Measurements from ENCODE around the gene SMIM12. TPM values are rescaled to one million over a fixed set of nuclear protein-coding genes. Genes with fewer than 3 reads are reported as not detected.

SMIM12 gene
- total and polyA plus RNA-seq, 2 of the 8 experiments (the other 6 are each of a cell fraction or from before 2014, with no cell fraction given), result 40.9 to 49.2 TPM

DNA sequence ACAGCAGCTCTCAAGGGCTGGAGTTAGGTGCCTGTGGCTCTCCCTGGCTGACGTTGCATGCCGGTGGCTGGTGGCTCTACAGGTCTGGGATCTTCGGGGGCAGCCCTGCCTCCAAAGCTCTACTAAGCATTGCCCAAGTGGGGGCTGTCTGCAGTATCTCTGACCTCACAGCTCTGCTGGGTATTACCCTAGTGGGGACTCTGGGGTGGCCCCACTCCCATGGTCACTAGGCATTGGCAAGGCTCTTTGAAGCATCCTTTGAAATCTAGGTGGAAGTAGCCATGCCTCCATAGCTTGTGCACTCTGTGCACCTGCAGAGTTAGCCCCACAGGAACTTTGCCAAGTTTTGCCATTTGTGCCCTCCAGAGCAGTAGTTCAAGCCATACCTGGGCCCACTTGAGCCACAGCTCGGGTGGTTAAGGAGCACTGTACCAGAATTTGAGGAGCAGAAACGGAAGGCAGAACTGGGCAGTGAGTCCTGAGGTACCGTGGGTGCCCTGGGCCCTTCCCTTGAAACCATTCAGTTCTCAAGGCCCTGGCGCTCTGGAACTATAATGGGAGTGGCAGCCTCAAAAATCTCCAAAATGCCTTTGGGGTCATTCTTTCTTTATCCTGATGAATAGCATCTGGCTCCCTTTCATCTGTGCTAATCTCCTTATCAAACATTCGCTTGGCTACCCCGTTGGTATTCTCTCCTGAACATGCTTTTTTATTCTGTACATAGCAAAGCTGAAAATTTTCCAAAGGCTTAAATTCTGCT lies 51.3 kb downstream of the SMIM12 start (continued):
- TF ChIP-seq, protein P1, sequence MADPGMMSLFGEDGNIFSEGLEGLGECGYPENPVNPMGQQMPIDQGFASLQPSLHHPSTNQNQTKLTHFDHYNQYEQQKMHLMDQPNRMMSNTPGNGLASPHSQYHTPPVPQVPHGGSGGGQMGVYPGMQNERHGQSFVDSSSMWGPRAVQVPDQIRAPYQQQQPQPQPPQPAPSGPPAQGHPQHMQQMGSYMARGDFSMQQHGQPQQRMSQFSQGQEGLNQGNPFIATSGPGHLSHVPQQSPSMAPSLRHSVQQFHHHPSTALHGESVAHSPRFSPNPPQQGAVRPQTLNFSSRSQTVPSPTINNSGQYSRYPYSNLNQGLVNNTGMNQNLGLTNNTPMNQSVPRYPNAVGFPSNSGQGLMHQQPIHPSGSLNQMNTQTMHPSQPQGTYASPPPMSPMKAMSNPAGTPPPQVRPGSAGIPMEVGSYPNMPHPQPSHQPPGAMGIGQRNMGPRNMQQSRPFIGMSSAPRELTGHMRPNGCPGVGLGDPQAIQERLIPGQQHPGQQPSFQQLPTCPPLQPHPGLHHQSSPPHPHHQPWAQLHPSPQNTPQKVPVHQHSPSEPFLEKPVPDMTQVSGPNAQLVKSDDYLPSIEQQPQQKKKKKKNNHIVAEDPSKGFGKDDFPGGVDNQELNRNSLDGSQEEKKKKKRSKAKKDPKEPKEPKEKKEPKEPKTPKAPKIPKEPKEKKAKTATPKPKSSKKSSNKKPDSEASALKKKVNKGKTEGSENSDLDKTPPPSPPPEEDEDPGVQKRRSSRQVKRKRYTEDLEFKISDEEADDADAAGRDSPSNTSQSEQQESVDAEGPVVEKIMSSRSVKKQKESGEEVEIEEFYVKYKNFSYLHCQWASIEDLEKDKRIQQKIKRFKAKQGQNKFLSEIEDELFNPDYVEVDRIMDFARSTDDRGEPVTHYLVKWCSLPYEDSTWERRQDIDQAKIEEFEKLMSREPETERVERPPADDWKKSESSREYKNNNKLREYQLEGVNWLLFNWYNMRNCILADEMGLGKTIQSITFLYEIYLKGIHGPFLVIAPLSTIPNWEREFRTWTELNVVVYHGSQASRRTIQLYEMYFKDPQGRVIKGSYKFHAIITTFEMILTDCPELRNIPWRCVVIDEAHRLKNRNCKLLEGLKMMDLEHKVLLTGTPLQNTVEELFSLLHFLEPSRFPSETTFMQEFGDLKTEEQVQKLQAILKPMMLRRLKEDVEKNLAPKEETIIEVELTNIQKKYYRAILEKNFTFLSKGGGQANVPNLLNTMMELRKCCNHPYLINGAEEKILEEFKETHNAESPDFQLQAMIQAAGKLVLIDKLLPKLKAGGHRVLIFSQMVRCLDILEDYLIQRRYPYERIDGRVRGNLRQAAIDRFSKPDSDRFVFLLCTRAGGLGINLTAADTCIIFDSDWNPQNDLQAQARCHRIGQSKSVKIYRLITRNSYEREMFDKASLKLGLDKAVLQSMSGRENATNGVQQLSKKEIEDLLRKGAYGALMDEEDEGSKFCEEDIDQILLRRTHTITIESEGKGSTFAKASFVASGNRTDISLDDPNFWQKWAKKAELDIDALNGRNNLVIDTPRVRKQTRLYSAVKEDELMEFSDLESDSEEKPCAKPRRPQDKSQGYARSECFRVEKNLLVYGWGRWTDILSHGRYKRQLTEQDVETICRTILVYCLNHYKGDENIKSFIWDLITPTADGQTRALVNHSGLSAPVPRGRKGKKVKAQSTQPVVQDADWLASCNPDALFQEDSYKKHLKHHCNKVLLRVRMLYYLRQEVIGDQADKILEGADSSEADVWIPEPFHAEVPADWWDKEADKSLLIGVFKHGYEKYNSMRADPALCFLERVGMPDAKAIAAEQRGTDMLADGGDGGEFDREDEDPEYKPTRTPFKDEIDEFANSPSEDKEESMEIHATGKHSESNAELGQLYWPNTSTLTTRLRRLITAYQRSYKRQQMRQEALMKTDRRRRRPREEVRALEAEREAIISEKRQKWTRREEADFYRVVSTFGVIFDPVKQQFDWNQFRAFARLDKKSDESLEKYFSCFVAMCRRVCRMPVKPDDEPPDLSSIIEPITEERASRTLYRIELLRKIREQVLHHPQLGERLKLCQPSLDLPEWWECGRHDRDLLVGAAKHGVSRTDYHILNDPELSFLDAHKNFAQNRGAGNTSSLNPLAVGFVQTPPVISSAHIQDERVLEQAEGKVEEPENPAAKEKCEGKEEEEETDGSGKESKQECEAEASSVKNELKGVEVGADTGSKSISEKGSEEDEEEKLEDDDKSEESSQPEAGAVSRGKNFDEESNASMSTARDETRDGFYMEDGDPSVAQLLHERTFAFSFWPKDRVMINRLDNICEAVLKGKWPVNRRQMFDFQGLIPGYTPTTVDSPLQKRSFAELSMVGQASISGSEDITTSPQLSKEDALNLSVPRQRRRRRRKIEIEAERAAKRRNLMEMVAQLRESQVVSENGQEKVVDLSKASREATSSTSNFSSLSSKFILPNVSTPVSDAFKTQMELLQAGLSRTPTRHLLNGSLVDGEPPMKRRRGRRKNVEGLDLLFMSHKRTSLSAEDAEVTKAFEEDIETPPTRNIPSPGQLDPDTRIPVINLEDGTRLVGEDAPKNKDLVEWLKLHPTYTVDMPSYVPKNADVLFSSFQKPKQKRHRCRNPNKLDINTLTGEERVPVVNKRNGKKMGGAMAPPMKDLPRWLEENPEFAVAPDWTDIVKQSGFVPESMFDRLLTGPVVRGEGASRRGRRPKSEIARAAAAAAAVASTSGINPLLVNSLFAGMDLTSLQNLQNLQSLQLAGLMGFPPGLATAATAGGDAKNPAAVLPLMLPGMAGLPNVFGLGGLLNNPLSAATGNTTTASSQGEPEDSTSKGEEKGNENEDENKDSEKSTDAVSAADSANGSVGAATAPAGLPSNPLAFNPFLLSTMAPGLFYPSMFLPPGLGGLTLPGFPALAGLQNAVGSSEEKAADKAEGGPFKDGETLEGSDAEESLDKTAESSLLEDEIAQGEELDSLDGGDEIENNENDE (IDR thresholded peaks at IDR 0.05; ENCODE audit: insufficient replicate concordance, low read length), result no peak
